HG02981 (cell line): Measurements from ENCODE around the gene BCL6.
"Not testable (repeated sequence)": the region's sequence is repeated elsewhere in the genome, so short reads cannot be mapped to it uniquely, and the experiment has no call there.

ENCODE experiments used
- ATAC-seq: cut with Tn5 transposase; IDR thresholded peaks from one replicate; pipeline ENCODE4 v1.9.1; 2021; ENCODE audit warnings: mild to moderate bottlenecking, moderate library complexity; ENCODE audit not compliant: unreplicated experiment

BCL6 gene

GRCh38 chr3:187681756-187682155 is 63.5 kb downstream of the BCL6 start:
- not testable (repeated sequence) for ATAC-seq

DNA sequence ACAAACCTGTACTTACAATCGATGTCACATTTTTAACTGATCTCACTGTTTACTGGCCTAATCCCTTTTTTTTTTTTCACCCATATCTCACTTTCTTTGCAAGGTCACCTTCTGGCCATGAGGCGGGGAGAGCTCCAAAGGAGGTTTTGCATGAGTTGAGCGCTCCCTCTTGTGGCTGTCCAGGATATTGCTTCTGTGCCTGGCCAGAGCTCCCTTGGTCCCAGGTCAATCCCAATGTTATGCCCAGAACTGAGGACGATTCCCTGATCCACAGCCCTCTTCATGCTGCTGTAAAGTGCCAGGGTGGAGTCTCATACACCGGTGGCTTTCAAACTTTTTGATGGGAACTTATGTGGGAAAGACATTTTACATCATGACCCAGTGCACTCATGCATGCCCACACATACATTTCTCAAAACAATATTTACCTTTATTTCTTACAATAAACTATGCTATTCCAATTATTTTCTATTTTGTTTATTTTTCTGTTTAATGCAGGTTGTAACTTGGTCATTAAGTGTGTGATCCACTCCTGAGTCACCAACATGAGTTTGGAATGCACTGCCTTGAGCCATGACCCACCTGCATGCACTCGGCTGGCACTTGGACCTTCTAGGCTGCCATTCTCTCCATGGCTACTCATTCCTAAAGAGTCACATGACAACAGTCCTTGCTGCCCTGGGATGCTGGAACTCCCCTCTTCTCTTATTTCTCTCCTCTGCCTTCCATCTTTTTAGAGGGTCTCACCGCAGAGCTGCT is 65.5 kb downstream of the BCL6 start:
- peak; percentile 74 for ATAC-seq

GRCh38 chr3:187678726-187679268 is 66.5 kb downstream of the BCL6 start:
- ATAC-seq = peak; percentile 49

GRCh38 chr3:187677604-187678003 is 67.7 kb downstream of the BCL6 start:
- ATAC-seq = no peak

GRCh38 chr3:187673012-187673411 is 72.3 kb downstream of the BCL6 start:
- no peak for ATAC-seq
